Stimulated activated CD8-positive, alpha-beta memory T cell treated with anti-CD3 and anti-CD28 coated beads, Interleukin-12 subunit alpha, Interleukin-12 subunit beta, amount 100 ng/mL, for 24 hours (primary cell): ENCODE results near the gene ZIC2.

ENCODE experiments used
- DNase-seq: peaks from one replicate; pipeline ENCODE4 v3.0.0-alpha.2; 2020; ENCODE audit errors: extremely low read depth

The ZIC2 gene

GRCh38 chr13:99974296-99974938, 7.2 kb upstream of the ZIC2 start:
- no peak for DNase-seq

GRCh38 chr13:99974939-99975561, 6.5 kb upstream of the ZIC2 start:
- no peak for DNase-seq

- no peak for DNase-seq
Measured at GRCh38 chr13:99975626-99976025, 6.0 kb upstream of the ZIC2 start.

DNA sequence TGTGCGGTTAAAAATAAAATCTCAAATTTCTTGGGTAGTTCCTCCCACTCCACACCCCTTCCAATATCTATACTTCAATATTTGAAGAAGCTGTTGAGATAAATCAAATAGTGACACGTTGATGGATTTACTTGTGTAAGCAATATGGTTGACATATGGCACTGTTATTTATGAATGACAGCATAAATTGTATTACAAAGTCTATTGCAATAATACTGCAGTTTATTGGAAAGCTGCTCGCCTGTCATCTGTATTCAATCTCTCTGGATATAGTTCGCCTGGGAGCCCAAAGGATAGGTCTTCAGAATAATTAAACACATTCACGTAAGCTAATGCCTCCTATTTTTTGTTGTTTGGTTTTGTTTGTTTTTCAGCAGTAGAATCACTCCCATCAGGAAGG, 5.0 kb upstream of the ZIC2 start:
- no peak for DNase-seq

DNA sequence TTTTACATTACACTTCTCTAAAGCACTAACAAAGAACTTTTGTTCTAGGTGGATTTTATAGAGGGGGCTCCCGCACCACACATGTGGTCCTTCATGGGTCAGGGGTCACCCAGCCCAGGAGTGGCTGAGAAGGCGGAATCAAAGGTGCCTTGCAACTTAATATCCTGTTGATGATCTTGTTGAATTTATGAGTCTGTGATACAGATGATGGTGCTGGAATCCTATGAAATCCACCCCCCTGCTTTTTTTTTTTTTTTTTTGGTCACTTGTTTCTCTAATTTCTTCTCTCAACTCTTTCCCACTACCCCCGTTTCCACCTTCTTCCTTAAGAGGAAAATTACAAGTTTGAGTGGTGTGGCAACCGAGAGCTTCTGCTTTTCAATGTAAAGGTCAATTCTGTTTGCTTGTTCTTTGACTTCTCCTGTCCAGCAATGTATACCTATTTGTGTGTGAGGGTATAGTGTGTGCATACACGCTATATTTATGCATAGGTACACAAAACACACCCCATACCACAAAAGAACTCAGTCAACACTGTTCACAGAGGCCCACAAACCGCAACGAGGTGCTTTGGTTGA, 4.2 kb upstream of the ZIC2 start:
- DNase-seq = no peak

DNA sequence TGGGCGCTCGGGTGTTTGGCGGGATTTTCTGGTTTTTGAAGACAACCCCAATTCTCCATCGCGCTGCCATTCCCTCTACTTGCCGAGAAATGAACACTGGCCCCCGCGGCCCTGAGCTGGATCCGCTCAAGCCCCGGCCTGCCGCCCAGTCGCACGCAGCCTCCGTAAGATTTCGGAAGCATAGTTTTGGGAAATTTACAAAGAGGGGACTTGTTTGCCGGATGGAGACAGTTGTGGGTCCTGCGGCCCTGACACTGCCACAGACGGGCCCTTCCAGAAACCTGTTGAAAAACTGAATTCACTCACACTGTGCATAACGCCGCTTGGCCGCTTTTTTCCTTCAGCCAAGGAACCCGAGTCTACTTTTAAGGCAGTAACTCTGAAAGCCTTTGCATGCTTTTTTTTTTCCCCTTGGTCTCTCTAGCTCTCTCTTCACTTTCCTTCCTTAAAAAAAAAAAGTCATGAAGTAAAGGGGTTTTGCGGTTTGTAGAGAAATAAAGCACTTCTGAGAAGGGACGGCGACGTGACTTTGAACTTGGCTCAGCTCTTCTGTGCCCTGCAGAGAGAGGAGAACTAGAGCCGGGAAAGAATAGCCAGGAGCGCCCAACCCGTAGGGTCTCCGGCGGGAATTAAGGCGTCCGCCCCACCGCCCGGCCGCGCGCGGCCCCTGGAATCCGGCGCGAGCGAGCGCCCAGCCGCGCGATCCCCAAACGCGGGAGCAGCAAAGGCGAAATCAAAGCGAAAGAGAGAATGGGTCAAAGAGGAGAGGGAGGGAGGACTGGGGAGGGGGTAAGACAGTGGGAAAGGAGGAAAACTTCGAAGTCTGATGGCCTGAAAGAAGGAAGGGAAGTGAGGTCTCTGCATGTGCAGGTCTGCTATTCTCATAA, 3.4 kb upstream of the ZIC2 start:
- DNase-seq = no peak

DNA sequence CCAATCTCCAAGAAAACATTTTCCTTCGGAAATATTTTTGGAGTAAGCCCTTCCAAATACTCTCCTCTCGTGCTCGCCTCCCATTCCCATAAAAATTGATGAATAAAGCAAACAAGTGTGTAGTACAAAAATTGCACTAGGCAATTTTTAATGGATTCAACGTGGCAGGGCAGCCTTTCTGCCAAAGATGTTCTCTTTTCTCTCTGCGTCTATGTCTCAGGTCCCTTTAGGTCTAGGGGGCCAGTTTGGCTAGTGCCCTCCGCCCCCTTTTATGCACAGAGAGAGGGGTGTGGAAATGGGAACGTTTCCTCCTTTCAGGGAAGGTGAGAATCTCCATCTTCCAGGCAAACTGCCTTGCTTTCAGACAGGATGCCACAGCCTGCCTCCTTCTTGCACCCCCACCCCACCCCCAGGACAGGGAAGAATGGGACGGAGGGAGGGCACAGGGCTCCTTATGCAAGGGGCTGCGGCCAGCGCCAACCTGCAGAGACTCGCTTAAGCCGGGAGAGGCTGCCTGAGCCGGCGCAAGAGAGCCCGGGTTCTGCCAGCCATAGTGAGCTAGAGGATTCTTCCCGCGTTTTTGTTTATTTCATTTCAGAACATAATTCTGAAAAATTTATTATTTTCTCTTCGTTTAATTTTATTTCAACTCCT, 2.7 kb upstream of the ZIC2 start:
- no peak for DNase-seq

GRCh38 chr13:99979453-99980200, 2.0 kb upstream of the ZIC2 start:
- no peak for DNase-seq

DNA sequence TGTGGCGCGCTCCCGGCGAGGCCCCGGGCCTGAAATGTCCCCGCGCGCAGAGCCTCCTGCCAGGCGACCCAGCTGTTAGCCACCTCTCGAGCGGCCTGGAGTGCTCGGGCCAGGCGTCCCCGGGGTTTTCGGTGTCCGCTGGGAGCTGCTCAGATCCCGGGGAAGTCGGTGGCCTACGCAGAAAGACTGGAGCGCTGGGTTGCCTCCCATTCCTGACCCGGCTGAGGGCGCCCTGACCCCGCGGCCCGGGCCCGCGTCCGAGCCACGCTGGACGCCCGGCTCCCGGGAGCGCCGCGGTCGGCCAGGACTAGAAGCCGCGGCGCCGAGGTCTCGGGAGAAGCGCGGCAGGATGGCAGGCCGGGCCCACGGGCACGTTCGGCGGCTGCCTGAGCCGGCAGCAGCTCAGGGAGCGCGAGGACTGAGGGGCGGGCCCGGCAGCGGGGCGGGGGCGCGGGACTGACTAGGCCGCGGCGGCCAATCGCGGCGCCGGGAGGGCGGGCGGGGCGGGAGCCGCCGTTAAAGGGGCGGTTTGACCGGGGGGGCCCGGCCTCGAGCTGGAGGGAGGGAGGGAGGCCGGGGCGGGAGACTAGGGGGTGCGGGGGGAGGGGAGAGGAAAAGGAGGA, 1.3 kb upstream of the ZIC2 start:
- no peak for DNase-seq

DNA sequence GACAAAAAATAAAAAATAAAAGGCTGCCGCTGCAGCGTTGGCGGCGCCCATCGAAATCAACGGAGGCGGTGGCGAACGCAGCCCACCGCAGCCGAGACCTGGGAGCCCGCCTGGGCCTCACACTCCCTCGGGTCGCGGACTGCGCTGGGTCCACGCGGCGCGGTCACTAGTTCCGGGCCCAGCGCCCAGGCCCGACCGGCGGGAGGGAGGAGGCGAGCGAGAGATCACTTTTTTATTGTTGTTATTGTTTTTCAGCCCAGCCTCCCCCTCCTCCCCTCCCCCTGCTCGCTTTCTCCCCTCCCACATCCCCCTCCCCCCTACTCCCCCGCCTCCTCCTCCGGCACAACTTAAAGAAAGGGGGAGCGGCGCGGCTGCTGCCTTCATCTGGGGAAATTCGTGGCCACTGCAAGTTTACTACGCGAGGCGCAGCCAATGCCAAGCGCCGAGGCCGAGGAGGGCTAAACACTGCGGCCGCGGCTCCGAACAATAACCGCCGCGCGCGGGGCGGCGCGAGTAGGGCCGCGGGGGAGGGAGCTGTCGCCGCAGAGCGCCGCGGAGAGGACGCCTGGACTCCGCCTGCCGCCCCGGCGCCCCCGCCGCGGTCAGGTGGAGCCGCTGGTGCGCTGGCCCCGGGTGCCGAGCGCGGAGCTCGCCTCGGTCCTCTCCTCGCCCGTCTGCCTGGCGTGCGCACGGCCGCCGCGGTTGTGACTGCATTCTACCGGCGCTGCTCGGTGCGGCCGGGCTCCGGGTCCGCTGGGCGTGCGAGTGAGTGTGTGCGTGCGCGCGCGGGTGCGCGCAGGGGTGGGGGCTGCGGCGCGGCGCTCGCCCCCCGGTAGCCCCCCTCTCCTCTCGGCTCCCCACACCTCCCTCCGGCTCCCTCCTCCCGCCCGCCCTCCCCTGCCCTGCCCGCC, 505 bp upstream of the ZIC2 start:
- DNase-seq = no peak

- no peak for DNase-seq
Measured at GRCh38 chr13:99982036-99982730, 599 bp downstream of the ZIC2 start.

GRCh38 chr13:99982731-99983498, 1.3 kb downstream of the ZIC2 start:
- DNase-seq = no peak

- no peak for DNase-seq
Measured at GRCh38 chr13:99983499-99984401, 2.2 kb downstream of the ZIC2 start.

DNA sequence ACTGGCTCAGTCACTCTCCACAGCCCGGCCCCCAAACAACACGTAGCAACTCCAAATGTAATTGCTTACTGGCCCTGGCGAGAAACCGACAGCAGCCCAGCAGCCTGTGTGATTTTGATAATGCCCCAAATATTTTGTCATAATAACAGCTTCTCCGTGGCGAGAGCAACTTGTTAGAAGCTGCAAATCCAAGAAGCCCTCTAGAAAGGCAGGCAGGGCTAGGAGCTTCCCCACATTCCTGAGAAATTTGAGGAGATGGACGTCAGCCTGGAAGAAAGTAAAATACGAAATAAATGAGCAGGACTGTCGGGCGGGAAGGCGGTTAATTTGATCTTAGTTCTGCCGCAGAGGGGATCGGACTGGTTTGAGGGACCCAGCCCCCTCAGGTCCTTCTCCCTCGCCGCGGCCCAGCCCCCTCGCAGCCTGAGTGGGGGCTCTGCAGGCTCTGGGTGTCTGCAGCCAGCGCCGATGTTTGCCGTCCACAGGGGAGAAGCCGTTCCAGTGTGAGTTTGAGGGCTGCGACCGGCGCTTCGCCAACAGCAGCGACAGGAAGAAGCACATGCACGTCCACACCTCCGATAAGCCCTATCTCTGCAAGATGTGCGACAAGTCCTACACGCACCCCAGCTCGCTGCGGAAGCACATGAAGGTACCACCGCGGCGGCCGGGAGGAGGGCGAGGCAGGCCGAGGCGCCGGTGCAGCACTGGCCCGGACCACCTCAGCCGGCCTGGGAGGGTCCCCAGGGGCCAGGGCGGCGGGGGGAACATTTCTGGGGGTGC, 3.1 kb downstream of the ZIC2 start:
- no peak for DNase-seq

DNA sequence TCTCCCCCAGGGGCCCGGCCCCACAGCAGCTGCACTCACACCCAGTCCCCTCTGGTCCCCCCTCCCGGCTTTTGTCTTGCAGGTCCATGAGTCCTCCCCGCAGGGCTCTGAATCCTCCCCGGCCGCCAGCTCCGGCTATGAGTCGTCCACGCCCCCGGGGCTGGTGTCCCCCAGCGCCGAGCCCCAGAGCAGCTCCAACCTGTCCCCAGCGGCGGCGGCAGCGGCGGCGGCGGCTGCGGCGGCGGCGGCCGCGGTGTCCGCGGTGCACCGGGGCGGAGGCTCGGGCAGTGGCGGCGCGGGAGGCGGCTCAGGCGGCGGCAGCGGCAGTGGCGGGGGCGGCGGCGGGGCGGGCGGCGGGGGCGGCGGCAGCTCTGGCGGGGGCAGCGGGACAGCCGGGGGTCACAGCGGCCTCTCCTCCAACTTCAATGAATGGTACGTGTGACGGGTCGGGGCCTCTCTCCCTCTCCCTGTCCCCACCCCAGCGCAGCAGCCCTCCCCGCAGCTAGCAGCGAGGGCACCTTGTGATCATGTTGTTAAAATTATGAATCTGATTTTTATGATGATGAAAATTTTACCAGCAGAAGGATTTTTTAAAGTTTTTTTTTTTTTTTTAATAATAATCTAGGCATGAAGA, 3.8 kb downstream of the ZIC2 start:
- DNase-seq = no peak
